CD4-positive, alpha-beta T cell (primary cell): ENCODE data around the gene ST6GALNAC3. TPM values are rescaled to one million over a fixed set of nuclear protein-coding genes. Genes with fewer than 3 reads are reported as not detected.

Experiments used
- ATAC-seq: fragments of 200-7000 bp; cut with Tn5 transposase; one replicate; pipeline ENCODE4 v1.10.0; 2022; ENCODE audit warnings: mild to moderate bottlenecking; ENCODE audit not compliant: poor library complexity
- CTCF ChIA-PET: fragments of 350-600 bp; sonication (Branson Sonifier 250); formaldehyde crosslinking; loops from one replicate; lab custom pipeline; 2021; ENCODE audit warnings: antibody characterized with exemption, inconsistent platforms; lab: Charles Lee
- POLR2A ChIA-PET: fragments of 350-600 bp; sonication (Branson Sonifier 250); formaldehyde crosslinking; loops from one replicate; lab custom pipeline; 2021; ENCODE audit warnings: antibody characterized with exemption, inconsistent platforms; lab: Charles Lee
- DNase-seq, 14 experiments: peaks; one replicate each; pipeline ENCODE4 v3.0.0-alpha.2; 2013 to 2020; ENCODE audit warnings: mixed read lengths in 2 of 14
- H3K27ac ChIP-seq, 2 donors: one replicate each; pipeline versions ENCODE4 v1.5.1 to v1.7.0; 2013; ENCODE audit warnings: low read length in 2 of 2, low read depth in 1 of 2, mild to moderate bottlenecking in 1 of 2
- H3K27me3 ChIP-seq, 2 experiments: 1 replicate in 1 of 2; 2 replicates in 1 of 2; pipeline versions ENCODE4 v1.6.1 to v1.7.0; 2013; ENCODE audit warnings: low read length in 2 of 2, control low read depth in 1 of 2, mild to moderate bottlenecking in 1 of 2, moderate library complexity in 1 of 2; ENCODE audit not compliant: insufficient read depth in 2 of 2, control insufficient read depth in 1 of 2
- H3K36me3 ChIP-seq: one replicate; pipeline ENCODE4 v1.6.1; 2013; ENCODE audit warnings: low read length, control low read depth; ENCODE audit not compliant: insufficient read depth
- H3K4me1 ChIP-seq: one replicate; pipeline ENCODE4 v1.6.1; 2013; ENCODE audit warnings: low read length, control low read depth; ENCODE audit not compliant: insufficient read depth
- H3K4me3 ChIP-seq: one replicate; pipeline ENCODE4 v1.5.1; 2013; ENCODE audit warnings: mild to moderate bottlenecking, low read length, moderate library complexity
- H3K9me3 ChIP-seq, 2 experiments: 1 replicate in 1 of 2; 2 replicates in 1 of 2; pipeline versions ENCODE4 v1.6.1 to v1.7.0; 2013; ENCODE audit warnings: low read length in 2 of 2, mild to moderate bottlenecking in 2 of 2, control low read depth in 1 of 2, moderate library complexity in 1 of 2; ENCODE audit not compliant: control insufficient read depth in 1 of 2, insufficient read depth in 1 of 2
- H3K27ac Mint-ChIP-seq: one replicate; pipeline ENCODE4 v1.8.0; 2020; ENCODE audit warnings: mixed read lengths
- H3K27me3 Mint-ChIP-seq: one replicate; pipeline ENCODE4 v1.8.0; 2021; ENCODE audit warnings: mixed read lengths
- H3K36me3 Mint-ChIP-seq: one replicate; pipeline ENCODE4 v1.8.0; 2021; ENCODE audit warnings: low read depth, mixed read lengths
- H3K4me1 Mint-ChIP-seq: one replicate; pipeline ENCODE4 v1.8.0; 2021; ENCODE audit warnings: low read depth, mixed read lengths
- H3K4me3 Mint-ChIP-seq: one replicate; pipeline ENCODE4 v1.8.0; 2020; ENCODE audit warnings: mild to moderate bottlenecking, mixed read lengths
- H3K9me3 Mint-ChIP-seq: one replicate; pipeline ENCODE4 v1.8.0; 2020; ENCODE audit warnings: mixed read lengths
- CTCF ChIP-seq: fragments of 200-600 bp; IDR thresholded peaks from one replicate; pipeline ENCODE4 v1.8.0; 2022; ENCODE audit warnings: antibody characterized with exemption, mild to moderate bottlenecking
- intact Hi-C, 2 experiments: fragments of 100-400 bp; cut with DNase I in 1 of 2; cut with micrococcal nuclease in 1 of 2; formaldehyde crosslinking; loops; one replicate each; pipeline versions ENCODE4 v1.15.1 to v1.9.0; 2023 to 2025; cut with DNase I, micrococcal nuclease
- total RNA-seq, 174 experiments: library from RNA in 2 of 174; stranded (reverse) in 2 of 174; gene quantifications; one replicate each; pipeline ENCODE4 v1.2.3 and lab custom pipeline; 2021 to 2026

ST6GALNAC3 gene
- total RNA-seq, 2 experiments from 2014 or later = 0.77 to 1.3 TPM

DNA sequence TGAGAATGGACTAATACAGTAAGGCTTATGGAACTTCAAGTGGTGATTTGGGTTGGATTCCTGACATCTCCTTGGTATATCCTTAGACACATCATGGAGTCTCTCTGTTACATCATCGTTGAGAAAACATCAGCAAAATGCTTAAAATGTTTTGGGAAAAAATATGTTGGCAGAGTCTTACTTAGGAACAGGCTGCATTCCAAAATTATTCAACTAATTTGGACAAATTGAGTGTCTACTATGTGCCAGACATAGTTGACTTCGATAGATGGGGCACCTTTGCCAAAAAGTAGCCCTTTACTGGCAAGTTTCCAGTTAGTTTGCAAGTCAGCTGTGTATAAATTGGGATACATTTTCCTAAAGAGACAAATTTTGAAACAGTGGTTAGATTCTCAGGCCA, 539.3 kb downstream of the ST6GALNAC3 start:
- H3K27me3 Mint-ChIP-seq = no peaks in the 10 kb centered on the region
- no peak overlapping the region for H3K27ac Mint-ChIP-seq
- CTCF ChIA-PET = no interaction called here
- Histone ChIP-seq H3K27ac (no peak overlapping the region), H3K36me3 (no peaks in the 10 kb centered on the region), H3K9me3 (no peaks in the 10 kb centered on the region), H3K4me3 (no peak overlapping the region), H3K4me1 (no peaks in the 10 kb centered on the region), H3K27me3 (no peaks in the 10 kb centered on the region)
- no peak for TF ChIP-seq CTCF
- POLR2A ChIA-PET = no interaction called here
- H3K4me3 Mint-ChIP-seq = no peak overlapping the region
- DNase-seq (no peak), ATAC-seq (no peak)
- intact Hi-C loops = no loop called here
- no peaks in the 10 kb centered on the region for H3K9me3 Mint-ChIP-seq
- H3K4me1 Mint-ChIP-seq = no peaks in the 10 kb centered on the region
- no peaks in the 10 kb centered on the region for H3K36me3 Mint-ChIP-seq

DNA sequence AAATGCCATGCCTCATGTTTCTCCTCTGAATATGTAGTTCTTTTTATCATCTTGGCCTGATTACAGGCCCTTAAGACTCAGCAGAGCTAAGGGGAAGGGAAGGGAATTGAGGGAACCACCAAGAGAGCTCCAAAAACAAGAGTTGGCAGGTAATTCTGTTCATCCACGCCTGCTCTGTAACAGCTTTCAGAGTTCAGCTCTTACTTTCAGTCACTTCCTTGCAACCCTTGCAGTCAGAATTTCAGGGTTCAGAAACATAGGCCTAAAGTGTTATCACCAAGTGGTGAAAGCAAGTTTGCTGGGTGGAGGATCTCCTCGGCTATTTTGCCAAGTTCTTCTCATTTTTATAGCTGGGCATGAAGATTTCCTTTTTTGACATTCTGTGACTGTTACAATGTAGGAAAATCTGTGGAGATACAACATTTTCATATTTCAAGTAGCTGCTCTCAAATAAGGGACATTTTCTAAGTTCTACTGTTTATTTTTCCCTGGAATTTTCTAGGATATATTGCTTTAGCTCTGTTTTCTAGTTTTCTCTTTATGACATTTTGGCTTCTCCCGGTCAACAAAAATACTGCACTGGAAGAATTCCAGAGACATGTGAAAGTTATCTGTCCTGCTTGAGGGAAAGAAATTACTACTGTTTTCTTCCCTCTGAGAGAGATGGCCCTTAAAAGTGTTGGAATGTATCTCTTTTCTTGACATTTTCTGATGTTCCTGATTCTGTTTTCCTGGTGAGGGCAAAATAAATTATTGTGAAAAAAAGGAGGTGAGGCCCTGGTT, 540.9 kb downstream of the ST6GALNAC3 start:
- Histone ChIP-seq H3K27me3 (no peaks in the 10 kb centered on the region), H3K4me3 (no peak overlapping the region), H3K9me3 (no peaks in the 10 kb centered on the region), H3K36me3 (no peaks in the 10 kb centered on the region), H3K4me1 (no peaks in the 10 kb centered on the region), H3K27ac (no peak overlapping the region)
- ChIA-PET CTCF (no interaction called here), POLR2A (interaction anchor here (0.9 kb wide), 1 partner anchor 9 kb away, joined by 3 read pairs; no protein-coding TSS in a partner anchor)
- no peak overlapping the region for H3K4me3 Mint-ChIP-seq
- ATAC-seq = no peak
- no peaks in the 10 kb centered on the region for H3K27me3 Mint-ChIP-seq
- no peak for TF ChIP-seq CTCF
- H3K9me3 Mint-ChIP-seq = no peaks in the 10 kb centered on the region
- no peaks in the 10 kb centered on the region for H3K36me3 Mint-ChIP-seq
- no peak overlapping the region for H3K27ac Mint-ChIP-seq
- no peaks in the 10 kb centered on the region for H3K4me1 Mint-ChIP-seq
- DNase-seq = no peak
- intact Hi-C loops = no loop called here

DNA sequence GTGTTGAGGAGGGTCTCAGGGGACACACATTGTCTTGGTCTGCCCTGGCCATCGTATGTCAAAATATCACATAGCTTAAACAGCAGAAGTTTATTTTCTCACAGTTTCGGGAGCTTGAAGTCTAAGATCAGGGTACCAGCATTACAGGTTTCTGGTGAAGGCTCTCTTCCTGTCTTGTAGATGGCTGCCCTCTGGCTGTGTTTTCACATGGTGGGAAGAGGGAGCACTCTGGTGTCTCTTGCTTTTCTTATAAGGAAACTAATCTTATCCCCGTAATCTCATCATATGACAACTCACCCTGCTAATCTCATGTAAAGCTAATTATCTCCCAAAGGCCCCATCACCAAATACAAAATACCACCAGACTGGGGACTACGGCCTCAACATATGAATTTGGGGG, 545.8 kb downstream of the ST6GALNAC3 start:
- no peak for TF ChIP-seq CTCF
- H3K9me3 Mint-ChIP-seq = no peaks in the 10 kb centered on the region
- ChIA-PET POLR2A (no interaction called here), CTCF (no interaction called here)
- Histone ChIP-seq H3K4me1 (no peaks in the 10 kb centered on the region), H3K27me3 (no peaks in the 10 kb centered on the region), H3K36me3 (no peaks in the 10 kb centered on the region), H3K4me3 (no peak overlapping the region), H3K9me3 (no peaks in the 10 kb centered on the region), H3K27ac (no peak overlapping the region)
- H3K27ac Mint-ChIP-seq = no peak overlapping the region
- H3K4me3 Mint-ChIP-seq = no peak overlapping the region
- H3K4me1 Mint-ChIP-seq = no peaks in the 10 kb centered on the region
- ATAC-seq (no peak), DNase-seq (no peak)
- no peaks in the 10 kb centered on the region for H3K36me3 Mint-ChIP-seq
- intact Hi-C loops = no loop called here
- H3K27me3 Mint-ChIP-seq = no peaks in the 10 kb centered on the region
